Pancreas (tissue), 10 donors: ENCODE results near the gene CHGA. TPM values are rescaled to one million over a fixed set of nuclear protein-coding genes. Genes with fewer than 3 reads are reported as not detected.

Source experiments
- ATAC-seq, 4 donors: fragments of 200-7000 bp; cut with Tn5 transposase; one replicate each; pipeline versions ENCODE4 v1.8.0 to v1.9.1; 2020; ENCODE audit warnings: mild to moderate bottlenecking in 4 of 4, moderate library complexity in 4 of 4
- DNase-seq, 6 donors: peaks; one replicate each; pipeline ENCODE4 v3.0.0-alpha.2; 2020
- FAIRE-seq: peaks from 2 replicates; lab custom pipeline; 2012; peaks lifted over from hg19 to GRCh38; lab: Jason Lieb, UNC
- H3K27ac ChIP-seq, 4 donors: fragments of 200-600 bp; sonication (generic); 1 replicate in 3 of 4; 2 replicates in 1 of 4; pipeline versions ENCODE4 v1.5.0 to v1.8.0; 2020
- H3K27me3 ChIP-seq, 4 donors: fragments of 200-600 bp; one replicate each; pipeline ENCODE4 v1.8.0; 2021
- H3K36me3 ChIP-seq, 3 donors: fragments of 200-600 bp; sonication (generic) in 1 of 3; one replicate each; pipeline versions ENCODE4 v1.5.0 to v1.8.0; 2020 to 2021
- H3K4me1 ChIP-seq, 3 donors: fragments of 200-600 bp; one replicate each; pipeline ENCODE4 v1.8.0; 2021
- H3K4me3 ChIP-seq, 4 donors: fragments of 200-600 bp; sonication (generic) in 2 of 4; one replicate each; pipeline versions ENCODE4 v1.5.0 to v1.8.0; 2020 to 2021
- H3K9me3 ChIP-seq, 4 donors: fragments of 200-600 bp; one replicate each; pipeline ENCODE4 v1.8.0; 2021
- WGBS, 2 donors: extraction: QIAGEN DNeasy Blood & Tissue Kit; methylation state at CpG; one replicate each; pipeline ENCODE4 v1.1.7; 2013; 5-methylcytosine and 5-hydroxymethylcytosine counted together
- intact Hi-C, 3 donors: fragments of 100-400 bp; cut with DNase I; formaldehyde crosslinking; loops; one replicate each; pipeline versions ENCODE4 v1.11.1 to v1.14.2; 2022
- polyA plus RNA-seq, 2 donors: library from polyadenylated mRNA; stranded (reverse); fragments of 200-250 nt; gene quantifications; one replicate each; pipeline ENCODE4 v1.2.3, GENCODE V29; 2013
- total RNA-seq, 6 donors: library from RNA; stranded (reverse); fragmentation: NEBNext Ultra II Directional in 4 of 6; extraction: Animal tissue kit (Norgen Biotek cat#: 25700) in 4 of 6; gene quantifications; one replicate each; pipeline versions ENCODE4 v1.2.1 to v1.2.4, GENCODE V29; 2021 to 2023
- TF ChIP-seq, protein P1 (sequence below), 4 donors: fragments of 200-600 bp; sonication (generic) in 3 of 4; IDR thresholded peaks; one replicate each; pipeline versions ENCODE4 v1.5.0 to v1.8.0; 2021; ENCODE audit warnings: antibody characterized with exemption in 4 of 4
- donor health status: healthy with polysubstance abuse.
- donor health status: DM: no; HTN: no; CAD: no; lungs with moderate emphysema.
- donor health status: DM: no; HTN: no; CAD: no.
- donor health status: control.
- donor health status: control.
- donor health status: Bipolar disorder and iron deficiency.
- donor health status: DM: yes; HTN: yes; CAD: no.
- donor health status: DM: no; HTN: no; CAD: no.
- donor health status: DM: no; HTN: no; CAD: no.
- donor health status: DM: yes; HTN: yes; CAD: no.

CHGA gene
- total and polyA plus RNA-seq, 8 donors: 30.3 to 1,505 (median 112) TPM

DNA sequence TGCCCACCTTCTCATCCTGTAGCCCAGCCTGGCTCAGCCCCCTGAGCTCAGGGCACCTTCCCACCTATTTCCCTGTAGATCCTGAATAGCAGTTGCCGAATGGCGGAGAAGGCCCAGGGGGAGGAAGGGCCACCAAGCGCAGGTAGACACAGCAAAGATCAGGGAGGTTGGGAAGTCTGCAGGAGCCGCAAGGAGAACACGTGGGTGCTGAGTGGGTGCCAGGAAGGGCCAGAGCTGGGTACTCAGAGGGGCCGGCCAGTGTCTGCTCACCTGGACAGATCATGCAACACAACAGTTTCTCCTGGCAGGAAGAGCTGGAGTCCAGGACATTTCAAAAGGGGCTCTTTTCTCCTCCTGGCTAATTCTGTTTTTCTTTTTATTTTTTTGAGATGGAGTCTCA is 30.6 kb downstream of the CHGA start:
- H3K36me3 ChIP-seq: peaks cover 0 to 11% (median 0%) of the 10 kb centered on the region in 3 donors
- ATAC-seq (no peak), FAIRE-seq (no peak), DNase-seq (peak in 1 of 6 donors; percentile 45)
- no peak overlapping the region for H3K27ac ChIP-seq
- H3K9me3 ChIP-seq: no peaks in the 10 kb centered on the region
- 85 to 87% methylated on average over 6 of the region's 6 CpGs for WGBS, 2 donors
- no peaks in the 10 kb centered on the region for H3K4me1 ChIP-seq
- TF ChIP-seq, protein P1, sequence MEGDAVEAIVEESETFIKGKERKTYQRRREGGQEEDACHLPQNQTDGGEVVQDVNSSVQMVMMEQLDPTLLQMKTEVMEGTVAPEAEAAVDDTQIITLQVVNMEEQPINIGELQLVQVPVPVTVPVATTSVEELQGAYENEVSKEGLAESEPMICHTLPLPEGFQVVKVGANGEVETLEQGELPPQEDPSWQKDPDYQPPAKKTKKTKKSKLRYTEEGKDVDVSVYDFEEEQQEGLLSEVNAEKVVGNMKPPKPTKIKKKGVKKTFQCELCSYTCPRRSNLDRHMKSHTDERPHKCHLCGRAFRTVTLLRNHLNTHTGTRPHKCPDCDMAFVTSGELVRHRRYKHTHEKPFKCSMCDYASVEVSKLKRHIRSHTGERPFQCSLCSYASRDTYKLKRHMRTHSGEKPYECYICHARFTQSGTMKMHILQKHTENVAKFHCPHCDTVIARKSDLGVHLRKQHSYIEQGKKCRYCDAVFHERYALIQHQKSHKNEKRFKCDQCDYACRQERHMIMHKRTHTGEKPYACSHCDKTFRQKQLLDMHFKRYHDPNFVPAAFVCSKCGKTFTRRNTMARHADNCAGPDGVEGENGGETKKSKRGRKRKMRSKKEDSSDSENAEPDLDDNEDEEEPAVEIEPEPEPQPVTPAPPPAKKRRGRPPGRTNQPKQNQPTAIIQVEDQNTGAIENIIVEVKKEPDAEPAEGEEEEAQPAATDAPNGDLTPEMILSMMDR (IDR thresholded peaks at IDR 0.05): no peak
- H3K4me3 ChIP-seq: no peak overlapping the region
- intact Hi-C loops: loop anchor here in 2 of 3 donors (5.0 to 10.0 kb wide), 3 partner anchors 151 to 191 kb away; no protein-coding TSS in a partner anchor
- no peaks in the 10 kb centered on the region for H3K27me3 ChIP-seq

DNA sequence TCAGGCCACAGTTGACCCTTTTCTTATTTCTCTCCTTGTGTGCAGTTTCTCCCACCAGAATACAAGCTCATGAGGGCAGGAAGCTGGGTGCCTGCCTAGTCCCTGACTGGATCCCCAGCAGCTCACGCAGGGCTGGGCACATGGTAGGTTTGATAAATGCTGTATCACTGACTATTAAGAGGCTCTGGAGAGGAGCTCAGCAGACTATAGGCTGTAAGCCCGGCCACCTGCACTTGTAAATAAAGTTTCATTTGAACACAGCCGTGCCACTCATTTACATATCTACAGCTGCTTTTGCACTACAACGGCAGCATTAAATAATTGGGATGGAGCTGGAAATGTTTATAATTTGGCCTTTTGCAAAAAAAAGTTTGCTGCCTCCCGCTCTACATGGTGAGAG is 32.0 kb downstream of the CHGA start:
- Histone ChIP-seq H3K9me3 (no peaks in the 10 kb centered on the region), H3K4me1 (no peaks in the 10 kb centered on the region), H3K27ac (no peak overlapping the region), H3K27me3 (no peaks in the 10 kb centered on the region), H3K36me3 (peaks cover 0 to 11% (median 0%) of the 10 kb centered on the region in 3 donors), H3K4me3 (no peak overlapping the region)
- WGBS, 2 donors: 84 to 94% methylated on average over 5 of the region's 5 CpGs
- no peak for ATAC-seq
- TF ChIP-seq, protein P1 (IDR thresholded peaks at IDR 0.05): no peak
- DNase-seq: peak in 1 of 6 donors; percentile 8
- no peak for FAIRE-seq
- intact Hi-C loops: loop anchor here in 2 of 3 donors (5.0 to 10.0 kb wide), 3 partner anchors 150 to 190 kb away; no protein-coding TSS in a partner anchor

DNA sequence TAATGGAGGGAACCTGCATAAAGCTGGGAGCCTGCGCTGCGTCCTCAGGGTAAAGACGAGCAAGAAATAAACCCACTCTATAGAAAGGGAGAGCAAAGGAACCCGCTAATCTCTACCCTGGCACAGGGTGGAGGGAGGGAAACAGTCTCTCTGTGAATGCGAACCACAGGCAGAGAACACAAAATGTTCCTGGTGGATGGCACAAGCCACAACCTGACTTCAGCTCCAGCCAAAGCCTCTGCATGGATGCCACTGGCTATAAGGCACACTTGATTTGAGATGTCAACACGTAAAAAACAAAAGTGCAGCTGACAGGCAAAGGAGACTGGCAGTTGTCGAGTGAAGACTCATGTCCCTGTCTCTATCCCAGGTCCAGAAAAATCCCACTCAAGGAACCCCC is 32.4 kb downstream of the CHGA start:
- intact Hi-C loops: loop anchor here in 2 of 3 donors (10.0 kb wide), 2 partner anchors 149 to 189 kb away; no protein-coding TSS in a partner anchor
- H3K27ac ChIP-seq: no peak overlapping the region
- no peak overlapping the region for H3K4me3 ChIP-seq
- no peaks in the 10 kb centered on the region for H3K9me3 ChIP-seq
- peaks cover 0 to 7% (median 0%) of the 10 kb centered on the region in 3 donors for H3K36me3 ChIP-seq
- H3K27me3 ChIP-seq: no peaks in the 10 kb centered on the region
- WGBS, 2 donors: 97 to 99% methylated on average over 7 of the region's 7 CpGs
- H3K4me1 ChIP-seq: no peaks in the 10 kb centered on the region
- peak in 2 of 6 donors; percentile 1 to 6 for DNase-seq
- FAIRE-seq: no peak
- TF ChIP-seq, protein P1 (IDR thresholded peaks at IDR 0.05): no peak
- no peak for ATAC-seq

DNA sequence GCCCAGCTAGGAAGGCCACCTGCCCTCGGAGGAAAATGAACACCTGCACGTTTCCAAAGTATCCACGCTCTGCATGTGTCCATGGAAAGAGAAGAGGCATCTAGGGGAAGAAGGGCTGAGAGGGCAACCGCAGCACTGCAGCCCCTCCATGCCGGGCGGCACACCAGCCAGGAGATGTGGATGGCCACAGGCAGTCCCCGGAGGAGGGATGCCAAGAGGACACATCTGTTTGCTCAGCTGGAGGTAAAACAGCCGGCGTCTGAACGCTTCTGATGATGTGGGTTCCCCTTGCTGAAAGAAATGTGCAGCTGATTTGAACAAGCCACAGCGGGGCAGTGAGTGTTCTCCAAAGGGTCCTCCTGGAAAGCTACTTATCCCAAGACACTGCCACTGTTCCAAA is 34.0 kb downstream of the CHGA start:
- no peaks in the 10 kb centered on the region for H3K4me1 ChIP-seq
- H3K27ac ChIP-seq: no peak overlapping the region
- no peaks in the 10 kb centered on the region for H3K36me3 ChIP-seq
- no peak for FAIRE-seq
- DNase-seq: peak in 2 of 6 donors; percentile 6 to 33
- H3K4me3 ChIP-seq: no peak overlapping the region
- WGBS, 2 donors: 71 to 75% methylated on average over 11 of the region's 11 CpGs
- TF ChIP-seq, protein P1 (IDR thresholded peaks at IDR 0.05): no peak
- no peaks in the 10 kb centered on the region for H3K9me3 ChIP-seq
- H3K27me3 ChIP-seq: no peaks in the 10 kb centered on the region
- no peak for ATAC-seq
- intact Hi-C loops: loop anchor here in 2 of 3 donors (10.0 kb wide), 2 partner anchors 148 to 188 kb away; no protein-coding TSS in a partner anchor
